ENCODE results near the gene PRUNE2.

PRUNE2 gene

GRCh38 chr9:76580820-76581219, 325.1 kb downstream of the PRUNE2 start:
- no peak overlapping the region for H3K4me3 ChIP-seq (ENCODE audit: low read length)
- TF ChIP-seq CTCF (conservative IDR thresholded peaks at IDR 0.05; ENCODE audit: low read depth, low read length), result no peak
- no peak for DNase-seq (ENCODE audit: low read depth)

GRCh38 chr9:76580188-76580587, 325.7 kb downstream of the PRUNE2 start:
- DNase-seq (ENCODE audit: low read depth), result no peak
- no peak for TF ChIP-seq CTCF (conservative IDR thresholded peaks at IDR 0.05; ENCODE audit: low read depth, low read length)

GRCh38 chr9:76576344-76576743, 329.6 kb downstream of the PRUNE2 start:
- H3K4me3 ChIP-seq (ENCODE audit: low read length), result no peak overlapping the region
- TF ChIP-seq CTCF (conservative IDR thresholded peaks at IDR 0.05; ENCODE audit: low read depth, low read length), result no peak
- DNase-seq (ENCODE audit: low read depth), result peak; percentile 73

More at GRCh38 chr9:76580188-76580587, 325.7 kb downstream of the PRUNE2 start:
- no peak overlapping the region for H3K4me3 ChIP-seq (ENCODE audit: low read length)

GRCh38 chr9:76575761-76576160, 330.2 kb downstream of the PRUNE2 start:
- no peak for DNase-seq (ENCODE audit: low read depth)
- no peak for TF ChIP-seq CTCF (conservative IDR thresholded peaks at IDR 0.05; ENCODE audit: low read depth, low read length)
- no peak overlapping the region for H3K4me3 ChIP-seq (ENCODE audit: low read length)

- DNase-seq (ENCODE audit: low read depth), result no peak
Observed at GRCh38 chr9:76573905-76574760, 331.8 kb downstream of the PRUNE2 start.

GRCh38 chr9:76573408-76573807, 332.5 kb downstream of the PRUNE2 start:
- no peak for DNase-seq (ENCODE audit: low read depth)
- TF ChIP-seq CTCF (conservative IDR thresholded peaks at IDR 0.05; ENCODE audit: low read depth, low read length), result no peak
- no peak overlapping the region for H3K4me3 ChIP-seq (ENCODE audit: low read length)

More at GRCh38 chr9:76573905-76574760, 331.8 kb downstream of the PRUNE2 start:
- TF ChIP-seq CTCF (conservative IDR thresholded peaks at IDR 0.05; ENCODE audit: low read depth, low read length), result no peak
- no peak overlapping the region for H3K4me3 ChIP-seq (ENCODE audit: low read length)

- peak overlapping the region; percentile 34 for H3K4me3 ChIP-seq (ENCODE audit: low read length)
- no peak for TF ChIP-seq CTCF (conservative IDR thresholded peaks at IDR 0.05; ENCODE audit: low read depth, low read length)
- no peak for DNase-seq (ENCODE audit: low read depth)
Observed at GRCh38 chr9:76572151-76572550, 333.8 kb downstream of the PRUNE2 start.

Measured in retinal pigment epithelial cell (primary cell).